HCT116 (cell line): Measurements from ENCODE around the gene RASA2. TPM values are rescaled to one million over a fixed set of nuclear protein-coding genes. Genes with fewer than 3 reads are reported as not detected.

ENCODE experiments used
- ATAC-seq: fragments of 200-7000 bp; cut with Tn5 transposase; 2 replicates; pipeline ENCODE4 v1.9.1; 2020; ENCODE audit warnings: mild to moderate bottlenecking, moderate library complexity
- BruUV-seq: library from RNA; stranded (reverse); fragments of 400-500 nt; replicated peaks from 2 replicates; lab custom pipeline; 2021; lab: Mats Ljungman, UMichigan
- CTCF ChIA-PET: fragments of 300-600 bp; sonication (Branson Sonifier 250); formaldehyde crosslinking; loops from one replicate; lab custom pipeline; 2021; ENCODE audit warnings: antibody characterized with exemption; lab: Charles Lee
- POLR2A ChIA-PET: fragments of 300-600, 350-600 bp; sonication (Branson Sonifier 250); formaldehyde crosslinking; loops from one replicate; lab custom pipeline; 2021; ENCODE audit warnings: antibody characterized with exemption; lab: Charles Lee
- RAD21 ChIA-PET, 2 experiments: fragments of 300-600 bp; sonication (Branson Sonifier 250); formaldehyde crosslinking; loops; one replicate each; lab custom pipeline; 2023; ENCODE audit warnings: low total read pairs in 2 of 2; ENCODE audit not compliant: uncharacterized antibody in 2 of 2, unreplicated experiment in 2 of 2, low non-redundant PET in 1 of 2; lab: Charles Lee
- DNase-seq: peaks from one replicate; pipeline ENCODE4 v3.0.0-alpha.2; 2010; ENCODE audit warnings: low read depth, low spot score
- H2AFZ ChIP-seq: fragments of 200-600 bp; shearing (Covaris generic), sonication (generic); 2 replicates; pipeline ENCODE4 v1.6.1; 2017; ENCODE audit warnings: low read depth, mixed run types, mixed read lengths, antibody characterized with exemption, low read length; ENCODE audit not compliant: poor library complexity, severe bottlenecking
- H3K27ac ChIP-seq: 2 replicates; pipeline ENCODE4 v1.5.1; 2012; ENCODE audit warnings: low read depth, low read length
- H3K27me3 ChIP-seq: fragments of 200-600 bp; sonication (generic); 2 replicates; pipeline ENCODE4 v1.6.1; 2016; ENCODE audit warnings: mixed run types, low read length, mixed read lengths; ENCODE audit not compliant: insufficient read depth
- H3K36me3 ChIP-seq, 2 experiments: fragments of 200-500 bp in 1 of 2; fragments of 200-600 bp in 1 of 2; sonication (Bioruptor generic) in 1 of 2; sonication (generic) in 1 of 2; 2 replicates each; pipeline versions ENCODE4 v1.5.1 to v1.6.1; 2014 to 2016; ENCODE audit warnings: low read length in 2 of 2, inconsistent platforms in 1 of 2, mixed read lengths in 1 of 2, mixed run types in 1 of 2; ENCODE audit not compliant: insufficient read depth in 2 of 2, control insufficient read depth in 1 of 2
- H3K4me1 ChIP-seq, 2 experiments: fragments of 200-600 bp in 1 of 2; sonication (generic) in 1 of 2; 2 replicates each; pipeline versions ENCODE4 v1.5.1 to v1.6.1; 2012 to 2017; ENCODE audit warnings: low read length in 2 of 2, inconsistent platforms in 1 of 2, mild to moderate bottlenecking in 1 of 2, mixed read lengths in 1 of 2, mixed run types in 1 of 2, moderate library complexity in 1 of 2; ENCODE audit not compliant: insufficient read depth in 2 of 2, control insufficient read depth in 1 of 2
- H3K4me2 ChIP-seq: fragments of 200-600 bp; sonication (generic); 2 replicates; pipeline ENCODE4 v1.6.1; 2017; ENCODE audit warnings: mixed run types, low read length, mixed read lengths
- H3K4me3 ChIP-seq, 2 experiments: fragments of 200-600 bp in 1 of 2; sonication (generic) in 1 of 2; replicated peaks in 1 of 2; 2 replicates each; pipeline ENCODE4 v1.5.1; 2011 to 2016; ENCODE audit warnings: low read length in 2 of 2, control low read depth in 1 of 2, low read depth in 1 of 2, mild to moderate bottlenecking in 1 of 2, mixed read lengths in 1 of 2, mixed run types in 1 of 2
- H3K79me2 ChIP-seq: fragments of 200-600 bp; sonication (generic); 2 replicates; pipeline ENCODE4 v1.6.1; 2017; ENCODE audit warnings: mild to moderate bottlenecking, mixed run types, low read length, moderate library complexity, mixed read lengths; ENCODE audit not compliant: insufficient read depth
- H3K9ac ChIP-seq: fragments of 200-600 bp; sonication (generic); 2 replicates; pipeline ENCODE4 v1.6.1; 2016; ENCODE audit warnings: low read length, mixed read lengths
- H3K9me2 ChIP-seq: fragments of 200-600 bp; sonication (generic), shearing (Covaris generic); 2 replicates; pipeline ENCODE4 v1.6.1; 2017; ENCODE audit warnings: mixed run types, mild to moderate bottlenecking, moderate library complexity; ENCODE audit not compliant: insufficient read depth
- H3K9me3 ChIP-seq, 2 experiments: fragments of 200-500 bp in 1 of 2; fragments of 200-600 bp in 1 of 2; sonication (Bioruptor generic) in 1 of 2; sonication (generic) in 1 of 2; 2 replicates each; pipeline ENCODE4 v1.6.1; 2014 to 2017; ENCODE audit warnings: low read length in 2 of 2, mixed read lengths in 2 of 2, inconsistent platforms in 1 of 2, low read depth in 1 of 2, mild to moderate bottlenecking in 1 of 2, mixed run types in 1 of 2, moderate library complexity in 1 of 2; ENCODE audit not compliant: control insufficient read depth in 1 of 2, insufficient read depth in 1 of 2
- H4K20me1 ChIP-seq: fragments of 200-600 bp; sonication (generic), shearing (Covaris generic); 2 replicates; pipeline ENCODE4 v1.6.1; 2017; ENCODE audit warnings: mixed run types, mild to moderate bottlenecking, moderate library complexity; ENCODE audit not compliant: insufficient read depth
- CBX3 ChIP-seq: IDR thresholded peaks from 2 replicates; pipeline ENCODE4 v1.6.1; 2012; ENCODE audit warnings: low read depth
- EZH2 ChIP-seq: fragments of 200-600 bp; sonication (generic); IDR thresholded peaks from 2 replicates; pipeline ENCODE4 v1.6.1; 2017; ENCODE audit warnings: antibody characterized with exemption, mixed run types
- FOSL1 ChIP-seq: IDR thresholded peaks from 2 replicates; pipeline ENCODE4 v1.6.1; 2012; ENCODE audit warnings: low read depth
- JUND ChIP-seq: IDR thresholded peaks from 2 replicates; pipeline ENCODE4 v1.6.1; 2012
- MAX ChIP-seq: IDR thresholded peaks from 2 replicates; pipeline ENCODE4 v1.6.1; 2012
- POLR2A ChIP-seq: IDR thresholded peaks from 2 replicates; pipeline ENCODE4 v1.7.0; 2011; ENCODE audit warnings: borderline replicate concordance; ENCODE audit not compliant: insufficient read depth, insufficient read length; ENCODE audit errors: extremely low read depth
- RAD21 ChIP-seq: IDR thresholded peaks from 2 replicates; pipeline ENCODE4 v1.6.1; 2012; ENCODE audit warnings: low read depth, mild to moderate bottlenecking
- SIN3A ChIP-seq: IDR thresholded peaks from 2 replicates; pipeline ENCODE4 v1.6.1; 2012; ENCODE audit warnings: low read depth
- SP1 ChIP-seq: IDR thresholded peaks from 2 replicates; pipeline ENCODE4 v1.6.1; 2012; ENCODE audit warnings: low read depth
- intact Hi-C: fragments of 100-400 bp; cut with micrococcal nuclease; formaldehyde crosslinking; loops from 2 replicates; pipeline ENCODE4 v1.10.0; 2022
- total RNA-seq: library from RNA; stranded (reverse); gene quantifications from one replicate; pipeline ENCODE4 v1.2.1, GENCODE V29; 2021; ENCODE audit not compliant: unreplicated experiment
- TF ChIP-seq, protein P1 (sequence below), 3 experiments: fragments of 200-600 bp in 1 of 3; sonication (generic) in 1 of 3; IDR thresholded peaks in 2 of 3; conservative IDR thresholded peaks in 1 of 3; 2 replicates each; pipeline ENCODE4 v1.5.1; 2012 to 2017; ENCODE audit warnings: low read depth in 2 of 3, low read length in 2 of 3, antibody characterized with exemption in 1 of 3, borderline replicate concordance in 1 of 3, control low read depth in 1 of 3, mild to moderate bottlenecking in 1 of 3, mixed read lengths in 1 of 3, mixed run types in 1 of 3, moderate library complexity in 1 of 3; ENCODE audit not compliant: insufficient read depth in 1 of 3
- TF ChIP-seq, protein P2 (sequence below): IDR thresholded peaks from 2 replicates; pipeline ENCODE4 v1.6.1; 2011; ENCODE audit warnings: mild to moderate bottlenecking, low read length, moderate library complexity; ENCODE audit not compliant: insufficient replicate concordance; ENCODE audit errors: extremely low read depth

Gene RASA2
- total RNA-seq, 1 experiment from 2014 or later = 12.8 TPM

- Histone ChIP-seq H3K4me3 (no peak overlapping the region), H3K27ac (no peak overlapping the region), H4K20me1 (no peaks in the 10 kb centered on the region), H3K9me3 (peaks cover 0 to 3% of the 10 kb centered on the region in 2 experiments; a peak in 1 of 4 replicates), H3K79me2 (no peaks in the 10 kb centered on the region), H3K27me3 (no peaks in the 10 kb centered on the region), H3K36me3 (no peaks in the 10 kb centered on the region), H3K9ac (no peak overlapping the region), H3K4me1 (peaks cover 0 to 4% of the 10 kb centered on the region in 2 experiments; a peak in 1 of 4 replicates), H3K9me2 (no peaks in the 10 kb centered on the region), H3K4me2 (no peak overlapping the region), H2AFZ (no peak overlapping the region)
- TF ChIP-seq SIN3A (no peak), JUND (no peak), EZH2 (no peak), SP1 (no peak), MAX (no peak), POLR2A (no peak), FOSL1 (no peak), CBX3 (no peak), RAD21 (peak; percentile 48)
- TF ChIP-seq, protein P1, sequence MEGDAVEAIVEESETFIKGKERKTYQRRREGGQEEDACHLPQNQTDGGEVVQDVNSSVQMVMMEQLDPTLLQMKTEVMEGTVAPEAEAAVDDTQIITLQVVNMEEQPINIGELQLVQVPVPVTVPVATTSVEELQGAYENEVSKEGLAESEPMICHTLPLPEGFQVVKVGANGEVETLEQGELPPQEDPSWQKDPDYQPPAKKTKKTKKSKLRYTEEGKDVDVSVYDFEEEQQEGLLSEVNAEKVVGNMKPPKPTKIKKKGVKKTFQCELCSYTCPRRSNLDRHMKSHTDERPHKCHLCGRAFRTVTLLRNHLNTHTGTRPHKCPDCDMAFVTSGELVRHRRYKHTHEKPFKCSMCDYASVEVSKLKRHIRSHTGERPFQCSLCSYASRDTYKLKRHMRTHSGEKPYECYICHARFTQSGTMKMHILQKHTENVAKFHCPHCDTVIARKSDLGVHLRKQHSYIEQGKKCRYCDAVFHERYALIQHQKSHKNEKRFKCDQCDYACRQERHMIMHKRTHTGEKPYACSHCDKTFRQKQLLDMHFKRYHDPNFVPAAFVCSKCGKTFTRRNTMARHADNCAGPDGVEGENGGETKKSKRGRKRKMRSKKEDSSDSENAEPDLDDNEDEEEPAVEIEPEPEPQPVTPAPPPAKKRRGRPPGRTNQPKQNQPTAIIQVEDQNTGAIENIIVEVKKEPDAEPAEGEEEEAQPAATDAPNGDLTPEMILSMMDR (IDR thresholded peaks at IDR 0.05 in 2 of 3, conservative IDR thresholded peaks at IDR 0.05 in 1 of 3; ENCODE audit: borderline replicate concordance in 1 of 3, insufficient read depth in 1 of 3, low read depth in 2 of 3, low read length in 2 of 3) = peak in 1 of 3 experiments; percentile 38; a peak in 1 of 6 replicates
- TF ChIP-seq, protein P2, sequence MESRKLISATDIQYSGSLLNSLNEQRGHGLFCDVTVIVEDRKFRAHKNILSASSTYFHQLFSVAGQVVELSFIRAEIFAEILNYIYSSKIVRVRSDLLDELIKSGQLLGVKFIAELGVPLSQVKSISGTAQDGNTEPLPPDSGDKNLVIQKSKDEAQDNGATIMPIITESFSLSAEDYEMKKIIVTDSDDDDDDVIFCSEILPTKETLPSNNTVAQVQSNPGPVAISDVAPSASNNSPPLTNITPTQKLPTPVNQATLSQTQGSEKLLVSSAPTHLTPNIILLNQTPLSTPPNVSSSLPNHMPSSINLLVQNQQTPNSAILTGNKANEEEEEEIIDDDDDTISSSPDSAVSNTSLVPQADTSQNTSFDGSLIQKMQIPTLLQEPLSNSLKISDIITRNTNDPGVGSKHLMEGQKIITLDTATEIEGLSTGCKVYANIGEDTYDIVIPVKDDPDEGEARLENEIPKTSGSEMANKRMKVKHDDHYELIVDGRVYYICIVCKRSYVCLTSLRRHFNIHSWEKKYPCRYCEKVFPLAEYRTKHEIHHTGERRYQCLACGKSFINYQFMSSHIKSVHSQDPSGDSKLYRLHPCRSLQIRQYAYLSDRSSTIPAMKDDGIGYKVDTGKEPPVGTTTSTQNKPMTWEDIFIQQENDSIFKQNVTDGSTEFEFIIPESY = no peak
- intact Hi-C loops = loop anchor here (10.0 kb wide), 3 partner anchors 180 to 810 kb away; no protein-coding TSS in a partner anchor
- no peak for ATAC-seq
- ChIA-PET POLR2A (no interaction called here), RAD21 (no interaction called here), CTCF (interaction anchor here (0.8 to 2.1 kb wide), 5 partner anchors 11 to 448 kb away, joined by 3 to 10 read pairs (median 3); no protein-coding TSS in a partner anchor)
- no peak for DNase-seq
- BruUV-seq = no TSS peak
Measured at GRCh38 chr3:141465221-141465620, 21.6 kb upstream of the RASA2 start.
